HUDEP-2 (cell line): ENCODE results near the gene SPTY2D1.

ENCODE experiments used
- DNase-seq, 76 experiments: peaks; one replicate each; lab custom pipeline; 2025; ENCODE audit not compliant: unreplicated experiment in 76 of 76; lab: John Stamatoyannopoulos, UW

The SPTY2D1 gene

GRCh38 chr11:18566406-18566805 lies 67.7 kb downstream of the SPTY2D1 start:
- DNase-seq, result no peak

GRCh38 chr11:18564149-18564548 lies 70.0 kb downstream of the SPTY2D1 start:
- DNase-seq, result no peak

GRCh38 chr11:18563090-18563730 lies 70.9 kb downstream of the SPTY2D1 start:
- no peak for DNase-seq
